DOHH2 (cell line): ENCODE data around the gene PRKCSH.
"Not testable (repeated sequence)": the region's sequence is repeated elsewhere in the genome, so short reads cannot be mapped to it uniquely, and the experiment has no call there.

Experiments
- H3F3A ChIP-seq: fragments of 200-600 bp; sonication (generic), shearing (Covaris generic); 2 replicates; pipeline ENCODE4 v1.6.0; 2016; ENCODE audit warnings: antibody characterized with exemption, mild to moderate bottlenecking; ENCODE audit not compliant: control insufficient read depth, insufficient read depth
- H3K27ac ChIP-seq: fragments of 200-600 bp; sonication (generic); 2 replicates; pipeline ENCODE4 v1.5.1; 2014; ENCODE audit warnings: low read depth, mild to moderate bottlenecking, low read length, moderate library complexity
- H3K27me3 ChIP-seq: fragments of 200-600 bp; sonication (generic); 2 replicates; pipeline ENCODE4 v1.6.1; 2014; ENCODE audit warnings: mild to moderate bottlenecking, low read length, mixed read lengths; ENCODE audit not compliant: control insufficient read depth
- H3K36me3 ChIP-seq: fragments of 200-600 bp; sonication (generic); 2 replicates; pipeline ENCODE4 v1.6.1; 2014; ENCODE audit warnings: mild to moderate bottlenecking, low read length, moderate library complexity, mixed read lengths; ENCODE audit not compliant: control insufficient read depth
- H3K4me1 ChIP-seq: fragments of 200-600 bp; sonication (generic); 2 replicates; pipeline ENCODE4 v1.6.1; 2014; ENCODE audit warnings: mild to moderate bottlenecking, low read length, mixed read lengths; ENCODE audit not compliant: control insufficient read depth
- H3K4me2 ChIP-seq: fragments of 200-600 bp; sonication (generic); 2 replicates; pipeline ENCODE4 v1.6.0; 2014; ENCODE audit warnings: mild to moderate bottlenecking, low read length, moderate library complexity
- H3K4me3 ChIP-seq: fragments of 200-600 bp; sonication (generic); 2 replicates; pipeline ENCODE4 v1.5.1; 2014; ENCODE audit warnings: mild to moderate bottlenecking, low read length, mixed read lengths
- H3K79me2 ChIP-seq: fragments of 200-600 bp; sonication (generic); 2 replicates; pipeline ENCODE4 v1.6.1; 2014; ENCODE audit warnings: mild to moderate bottlenecking, low read length, mixed read lengths; ENCODE audit not compliant: control insufficient read depth
- H3K9me2 ChIP-seq: fragments of 200-600 bp; sonication (generic); replicated peaks from 2 replicates; pipeline ENCODE4 v1.6.1; 2014; ENCODE audit warnings: mild to moderate bottlenecking, low read length, mixed read lengths; ENCODE audit not compliant: control insufficient read depth
- H3K9me3 ChIP-seq: fragments of 200-600 bp; sonication (generic); 2 replicates; pipeline ENCODE4 v1.6.1; 2014; ENCODE audit warnings: antibody characterized with exemption, low read length, mixed read lengths; ENCODE audit not compliant: control insufficient read depth, insufficient read depth
- H4K20me1 ChIP-seq: fragments of 200-600 bp; sonication (generic); 2 replicates; pipeline ENCODE4 v1.6.0; 2014; ENCODE audit warnings: low read depth, mild to moderate bottlenecking, antibody characterized with exemption, low read length, moderate library complexity; ENCODE audit not compliant: control insufficient read depth, insufficient read depth
- EZH2phosphoT487 ChIP-seq: fragments of 200-600 bp; sonication (generic); IDR thresholded peaks from 2 replicates; pipeline ENCODE4 v1.6.1; 2017; ENCODE audit warnings: borderline replicate concordance, mild to moderate bottlenecking, antibody characterized with exemption, low read length, moderate library complexity, mixed read lengths
- TF ChIP-seq, protein P1 (sequence below): fragments of 200-600 bp; sonication (generic); IDR thresholded peaks from one replicate; pipeline ENCODE4 v1.5.1; 2014; ENCODE audit warnings: antibody characterized with exemption, mild to moderate bottlenecking, low read depth, low read length; ENCODE audit not compliant: poor library complexity, severe bottlenecking

Gene PRKCSH

GRCh38 chr19:11464333-11465265 is 29.2 kb downstream of the PRKCSH start:
- Histone ChIP-seq H3K4me2 (no peak overlapping the region), H3K9me3 (no peaks in the 10 kb centered on the region), H3K27me3 (0 out of 2 replicates have a peak, but pooled peaks cover 3% of the 10 kb centered on the region), H3K9me2 (no peaks in the 10 kb centered on the region), H3K4me1 (peaks cover 6% of the 10 kb centered on the region; the same call in 1 of the 2 replicates), H3K36me3 (no peaks in the 10 kb centered on the region), H3K79me2 (no peaks in the 10 kb centered on the region), H3F3A (no peaks in the 10 kb centered on the region), H3K27ac (no peak overlapping the region), H4K20me1 (no peaks in the 10 kb centered on the region), H3K4me3 (no peak overlapping the region)
- no peak for TF ChIP-seq EZH2phosphoT487
- TF ChIP-seq, protein P1, sequence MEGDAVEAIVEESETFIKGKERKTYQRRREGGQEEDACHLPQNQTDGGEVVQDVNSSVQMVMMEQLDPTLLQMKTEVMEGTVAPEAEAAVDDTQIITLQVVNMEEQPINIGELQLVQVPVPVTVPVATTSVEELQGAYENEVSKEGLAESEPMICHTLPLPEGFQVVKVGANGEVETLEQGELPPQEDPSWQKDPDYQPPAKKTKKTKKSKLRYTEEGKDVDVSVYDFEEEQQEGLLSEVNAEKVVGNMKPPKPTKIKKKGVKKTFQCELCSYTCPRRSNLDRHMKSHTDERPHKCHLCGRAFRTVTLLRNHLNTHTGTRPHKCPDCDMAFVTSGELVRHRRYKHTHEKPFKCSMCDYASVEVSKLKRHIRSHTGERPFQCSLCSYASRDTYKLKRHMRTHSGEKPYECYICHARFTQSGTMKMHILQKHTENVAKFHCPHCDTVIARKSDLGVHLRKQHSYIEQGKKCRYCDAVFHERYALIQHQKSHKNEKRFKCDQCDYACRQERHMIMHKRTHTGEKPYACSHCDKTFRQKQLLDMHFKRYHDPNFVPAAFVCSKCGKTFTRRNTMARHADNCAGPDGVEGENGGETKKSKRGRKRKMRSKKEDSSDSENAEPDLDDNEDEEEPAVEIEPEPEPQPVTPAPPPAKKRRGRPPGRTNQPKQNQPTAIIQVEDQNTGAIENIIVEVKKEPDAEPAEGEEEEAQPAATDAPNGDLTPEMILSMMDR: no peak

DNA sequence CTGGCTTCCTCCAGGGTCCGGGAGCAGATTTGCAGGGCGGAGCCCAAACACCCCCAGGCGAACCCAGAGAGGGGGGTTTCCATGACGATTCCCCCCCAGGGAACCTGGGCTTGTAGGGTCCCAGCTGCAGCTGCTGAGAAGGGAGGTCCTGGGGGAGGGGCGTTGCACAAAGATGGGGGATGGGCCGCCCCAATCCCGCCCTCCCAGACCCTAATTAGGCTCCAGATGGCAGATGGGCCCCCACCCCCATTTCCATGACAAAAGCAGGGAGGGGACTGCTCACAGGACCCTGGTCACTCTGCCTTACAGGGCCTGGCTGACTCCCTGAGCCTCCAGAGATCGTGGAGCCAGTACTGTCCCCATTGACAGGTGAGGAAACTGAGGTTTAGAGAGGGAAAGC is 30.2 kb downstream of the PRKCSH start:
- H3K9me2 ChIP-seq: no peaks in the 10 kb centered on the region
- TF ChIP-seq EZH2phosphoT487: no peak
- TF ChIP-seq, protein P1: no peak

GRCh38 chr19:11468266-11468845 is 32.9 kb downstream of the PRKCSH start:
- H3K9me2 ChIP-seq, H3K27ac ChIP-seq, H3K27me3 ChIP-seq, H3K4me2 ChIP-seq, H3K79me2 ChIP-seq, H3F3A ChIP-seq, H3K9me3 ChIP-seq, H3K36me3 ChIP-seq, H3K4me1 ChIP-seq, H4K20me1 ChIP-seq, H3K4me3 ChIP-seq: not testable (repeated sequence)

More for the DNA sequence above, 30.2 kb downstream of the PRKCSH start:
- Histone ChIP-seq H3K36me3 (no peaks in the 10 kb centered on the region), H3K27ac (no peak overlapping the region), H3K27me3 (0 out of 2 replicates have a peak, but pooled peaks cover 3% of the 10 kb centered on the region), H3K79me2 (no peaks in the 10 kb centered on the region), H4K20me1 (no peaks in the 10 kb centered on the region), H3K4me2 (no peak overlapping the region), H3K9me3 (no peaks in the 10 kb centered on the region), H3K4me3 (no peak overlapping the region), H3K4me1 (peaks cover 6% of the 10 kb centered on the region; the same call in 1 of the 2 replicates), H3F3A (no peaks in the 10 kb centered on the region)

DNA sequence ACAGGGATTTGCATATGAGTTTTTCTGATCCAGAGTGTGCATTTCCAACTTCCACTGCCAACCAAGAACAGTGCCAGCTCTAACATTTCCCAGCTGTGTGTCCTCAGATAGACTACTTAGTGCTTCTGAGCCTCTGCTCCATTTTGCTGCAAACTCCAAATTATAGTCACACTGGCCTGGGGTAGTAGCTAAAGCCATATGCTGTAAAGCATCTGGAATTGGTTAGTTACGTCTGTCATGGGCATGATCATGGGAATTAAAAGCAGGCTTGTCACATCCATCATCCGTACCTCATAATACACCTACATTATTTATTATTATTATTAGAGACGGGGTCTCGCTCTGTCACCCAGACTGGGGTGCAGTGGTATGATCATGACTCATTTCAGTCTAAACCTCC is 38.3 kb downstream of the PRKCSH start:
- H3K4me3 ChIP-seq: no peak overlapping the region
- H3K4me2 ChIP-seq: no peak overlapping the region
- no peak for TF ChIP-seq EZH2phosphoT487
- TF ChIP-seq, protein P1: no peak
- H4K20me1 ChIP-seq: no peaks in the 10 kb centered on the region
- peaks cover 2% of the 10 kb centered on the region; the same call in 1 of the 2 replicates for H3K4me1 ChIP-seq
- H3K27me3 ChIP-seq: peaks cover 10% of the 10 kb centered on the region
- H3K36me3 ChIP-seq: no peaks in the 10 kb centered on the region
- no peaks in the 10 kb centered on the region for H3K9me2 ChIP-seq
- H3F3A ChIP-seq: peaks cover 4% of the 10 kb centered on the region; the same call in 1 of the 2 replicates
- H3K27ac ChIP-seq: no peak overlapping the region
- H3K79me2 ChIP-seq: no peaks in the 10 kb centered on the region
- H3K9me3 ChIP-seq: no peaks in the 10 kb centered on the region

- H3K9me3 ChIP-seq, H3K4me1 ChIP-seq, H3K79me2 ChIP-seq, H3K4me2 ChIP-seq, H3K36me3 ChIP-seq, H4K20me1 ChIP-seq, H3K4me3 ChIP-seq, H3K9me2 ChIP-seq, H3K27ac ChIP-seq, H3F3A ChIP-seq: not testable (repeated sequence)
- peaks cover 10% of the 10 kb centered on the region for H3K27me3 ChIP-seq
Measured at GRCh38 chr19:11475343-11475742, 39.9 kb downstream of the PRKCSH start.
